Measurements from ENCODE around the gene NQO2.

NQO2 gene

GRCh38 chr6:2976571-2977085 is 23.1 kb upstream of the NQO2 start:
- no peak for TF ChIP-seq CTCF (IDR thresholded peaks at IDR 0.05)
- H3K36me3 Mint-ChIP-seq (ENCODE audit: low read depth) = no peaks in the 10 kb centered on the region
- DNase-seq = no peak
- H3K4me3 Mint-ChIP-seq = no peak overlapping the region
- H3K27ac Mint-ChIP-seq = no peak overlapping the region
- peaks cover 39% of the 10 kb centered on the region for H3K4me1 Mint-ChIP-seq
- H3K9me3 Mint-ChIP-seq = no peaks in the 10 kb centered on the region
- peaks cover 22% of the 10 kb centered on the region for H3K27me3 Mint-ChIP-seq (ENCODE audit: low read depth, poor library complexity)

- TF ChIP-seq CTCF (IDR thresholded peaks at IDR 0.05) = no peak
- H3K4me3 Mint-ChIP-seq = no peak overlapping the region
- peaks cover 18% of the 10 kb centered on the region for H3K27me3 Mint-ChIP-seq (ENCODE audit: low read depth, poor library complexity)
- H3K36me3 Mint-ChIP-seq (ENCODE audit: low read depth) = no peaks in the 10 kb centered on the region
- peaks cover 39% of the 10 kb centered on the region for H3K4me1 Mint-ChIP-seq
- no peak for DNase-seq
- no peak overlapping the region for H3K27ac Mint-ChIP-seq
- no peaks in the 10 kb centered on the region for H3K9me3 Mint-ChIP-seq
Observed at GRCh38 chr6:2977290-2977689, 22.4 kb upstream of the NQO2 start.

GRCh38 chr6:2977799-2978590 is 21.7 kb upstream of the NQO2 start:
- Mint-ChIP-seq H3K4me1 (peaks cover 44% of the 10 kb centered on the region), H3K4me3 (no peak overlapping the region), H3K27me3 (ENCODE audit: low read depth, poor library complexity) (peaks cover 19% of the 10 kb centered on the region), H3K36me3 (ENCODE audit: low read depth) (no peaks in the 10 kb centered on the region), H3K27ac (no peak overlapping the region), H3K9me3 (no peaks in the 10 kb centered on the region)
- no peak for DNase-seq
- no peak for TF ChIP-seq CTCF (IDR thresholded peaks at IDR 0.05)

GRCh38 chr6:2978923-2979322 is 20.8 kb upstream of the NQO2 start:
- Mint-ChIP-seq H3K4me1 (peaks cover 53% of the 10 kb centered on the region), H3K4me3 (no peak overlapping the region), H3K27ac (no peak overlapping the region), H3K36me3 (ENCODE audit: low read depth) (no peaks in the 10 kb centered on the region), H3K9me3 (no peaks in the 10 kb centered on the region), H3K27me3 (ENCODE audit: low read depth, poor library complexity) (peaks cover 22% of the 10 kb centered on the region)
- TF ChIP-seq CTCF (IDR thresholded peaks at IDR 0.05) = no peak
- DNase-seq = no peak

- H3K27ac Mint-ChIP-seq = no peak overlapping the region
Observed at GRCh38 chr6:2979819-2980464, 19.8 kb upstream of the NQO2 start.

More at GRCh38 chr6:2979819-2980464, 19.8 kb upstream of the NQO2 start:
- Mint-ChIP-seq H3K27me3 (ENCODE audit: low read depth, poor library complexity) (peaks cover 20% of the 10 kb centered on the region), H3K36me3 (ENCODE audit: low read depth) (no peaks in the 10 kb centered on the region), H3K4me1 (peaks cover 57% of the 10 kb centered on the region), H3K9me3 (no peaks in the 10 kb centered on the region), H3K4me3 (no peak overlapping the region)
- DNase-seq = no peak
- no peak for TF ChIP-seq CTCF (IDR thresholded peaks at IDR 0.05)
